Neuronal stem cell (in vitro differentiated cells): ENCODE results near the gene NAV2.

Source experiments
- DNase-seq: peaks from one replicate; pipeline ENCODE4 v3.0.0-alpha.2; 2013; ENCODE audit warnings: low spot score
- H2AFZ ChIP-seq: one replicate; pipeline ENCODE4 v1.6.1; 2013; ENCODE audit warnings: mild to moderate bottlenecking, low read length, inconsistent platforms
- H2AK5ac ChIP-seq: 2 replicates; pipeline ENCODE4 v1.6.1; 2013; ENCODE audit warnings: low read depth, mild to moderate bottlenecking, inconsistent platforms, low read length, moderate library complexity, mixed read lengths
- H2BK120ac ChIP-seq: 2 replicates; pipeline ENCODE4 v1.6.1; 2013; ENCODE audit warnings: low read depth, mild to moderate bottlenecking, inconsistent platforms, low read length, moderate library complexity, mixed read lengths
- H2BK12ac ChIP-seq: one replicate; pipeline ENCODE4 v1.6.1; 2013; ENCODE audit warnings: low read length, inconsistent platforms
- H2BK15ac ChIP-seq: 2 replicates; pipeline ENCODE4 v1.6.1; 2013; ENCODE audit warnings: mild to moderate bottlenecking, low read length, inconsistent platforms, mixed read lengths
- H2BK5ac ChIP-seq: one replicate; pipeline ENCODE4 v1.6.1; 2013; ENCODE audit warnings: inconsistent platforms, mild to moderate bottlenecking, low read length, moderate library complexity
- H3K14ac ChIP-seq: one replicate; pipeline ENCODE4 v1.6.1; 2013; ENCODE audit warnings: low read length, inconsistent platforms
- H3K18ac ChIP-seq: 2 replicates; pipeline ENCODE4 v1.6.1; 2013; ENCODE audit warnings: low read length, inconsistent platforms
- H3K23ac ChIP-seq: 2 replicates; pipeline ENCODE4 v1.6.1; 2013; ENCODE audit warnings: low read depth, mild to moderate bottlenecking, mixed read lengths, low read length, inconsistent platforms; ENCODE audit not compliant: poor library complexity
- H3K27ac ChIP-seq: replicated peaks from 3 replicates; pipeline ENCODE4 v1.5.1; 2013; ENCODE audit warnings: low read length, inconsistent platforms
- H3K27me3 ChIP-seq, 3 experiments: 2 replicates each; pipeline ENCODE4 v1.6.1; 2013; ENCODE audit warnings: low read length in 3 of 3, mild to moderate bottlenecking in 2 of 3, inconsistent platforms in 1 of 3, low read depth in 1 of 3, mixed read lengths in 1 of 3, moderate library complexity in 1 of 3; ENCODE audit not compliant: control insufficient read depth in 3 of 3, insufficient read depth in 3 of 3
- H3K36me3 ChIP-seq, 2 donors: replicated peaks in 1 of 2; 2 replicates each; pipeline ENCODE4 v1.6.1; 2013; ENCODE audit warnings: low read length in 2 of 2; ENCODE audit not compliant: control insufficient read depth in 2 of 2, insufficient read depth in 2 of 2
- H3K4ac ChIP-seq: 2 replicates; pipeline ENCODE4 v1.6.1; 2013; ENCODE audit warnings: inconsistent platforms, mild to moderate bottlenecking, low read length, moderate library complexity
- H3K4me1 ChIP-seq, 2 donors: 1 replicate in 1 of 2; 2 replicates in 1 of 2; pipeline ENCODE4 v1.6.1; 2013; ENCODE audit warnings: low read length in 2 of 2, low read depth in 1 of 2; ENCODE audit not compliant: control insufficient read depth in 2 of 2, insufficient read depth in 1 of 2
- H3K4me2 ChIP-seq: one replicate; pipeline ENCODE4 v1.6.1; 2013; ENCODE audit warnings: mild to moderate bottlenecking, low read length, inconsistent platforms; ENCODE audit not compliant: insufficient read depth, poor library complexity, severe bottlenecking
- H3K4me3 ChIP-seq, 2 donors: 2 replicates each; pipeline ENCODE4 v1.5.1; 2013; ENCODE audit warnings: low read length in 2 of 2, mild to moderate bottlenecking in 2 of 2, inconsistent platforms in 1 of 2, moderate library complexity in 1 of 2
- H3K79me1 ChIP-seq: one replicate; pipeline ENCODE4 v1.6.1; 2013; ENCODE audit warnings: low read depth, mild to moderate bottlenecking, inconsistent platforms, low read length, moderate library complexity
- H3K9ac ChIP-seq: one replicate; pipeline ENCODE4 v1.6.1; 2013; ENCODE audit warnings: mild to moderate bottlenecking, low read depth, low read length, inconsistent platforms; ENCODE audit not compliant: poor library complexity
- H3K9me3 ChIP-seq, 2 donors: replicated peaks in 1 of 2; 2 replicates each; pipeline versions ENCODE3 to v1.6.1; 2013; ENCODE audit warnings: low read length in 2 of 2, mild to moderate bottlenecking in 2 of 2, inconsistent platforms in 1 of 2, low read depth in 1 of 2, mixed read lengths in 1 of 2, moderate library complexity in 1 of 2; ENCODE audit not compliant: control insufficient read depth in 2 of 2, insufficient read depth in 1 of 2
- H4K8ac ChIP-seq: one replicate; pipeline ENCODE4 v1.6.1; 2013; ENCODE audit warnings: low read depth, mild to moderate bottlenecking, inconsistent platforms, low read length, moderate library complexity
- H4K91ac ChIP-seq: one replicate; pipeline ENCODE4 v1.6.1; 2013; ENCODE audit warnings: low read length, low read depth, mild to moderate bottlenecking, inconsistent platforms; ENCODE audit not compliant: poor library complexity
- WGBS, 2 donors: extraction: QIAGEN DNeasy Blood & Tissue Kit; methylation state at CpG; one replicate each; pipeline ENCODE4 v1.1.7; 2013; ENCODE audit warnings: missing lambda C conversion rate in 2 of 2, mixed read lengths in 1 of 2; ENCODE audit not compliant: insufficient read length in 2 of 2, insufficient replicate concordance in 1 of 2; ENCODE audit errors: extremely low coverage in 2 of 2; 5-methylcytosine and 5-hydroxymethylcytosine counted together

The NAV2 gene

GRCh38 chr11:19940831-19941230 lies 228.2 kb downstream of the NAV2 start:
- H3K4me1 ChIP-seq = peaks cover 0 to 4% of the 10 kb centered on the region in 2 donors
- no peaks in the 10 kb centered on the region for H3K9me3 ChIP-seq
- no peak for DNase-seq
- no peak overlapping the region for H2AK5ac ChIP-seq
- H4K8ac ChIP-seq = no peak overlapping the region
- H3K4me3 ChIP-seq = no peak overlapping the region
- no peak overlapping the region for H3K4ac ChIP-seq
- H3K4me2 ChIP-seq = no peak overlapping the region
- no peak overlapping the region for H3K27ac ChIP-seq
- no peaks in the 10 kb centered on the region for H3K27me3 ChIP-seq
- no peak overlapping the region for H3K9ac ChIP-seq
- H3K36me3 ChIP-seq = peaks cover 0 to 46% of the 10 kb centered on the region in 2 donors
- H2BK12ac ChIP-seq = no peak overlapping the region
- H4K91ac ChIP-seq = no peak overlapping the region
- no peak overlapping the region for H3K23ac ChIP-seq
- H2BK5ac ChIP-seq = no peak overlapping the region
- H2AFZ ChIP-seq = no peak overlapping the region
- no peak overlapping the region for H3K18ac ChIP-seq
- H3K79me1 ChIP-seq = no peaks in the 10 kb centered on the region
- H2BK15ac ChIP-seq = no peak overlapping the region
- WGBS, 2 donors = no CpG with 5 or more reads among the region's 6 CpGs
- H3K14ac ChIP-seq = no peak overlapping the region
- no peak overlapping the region for H2BK120ac ChIP-seq

- H3K9me3 ChIP-seq = no peaks in the 10 kb centered on the region
- H2AK5ac ChIP-seq = no peak overlapping the region
- H2BK15ac ChIP-seq = no peak overlapping the region
- H3K23ac ChIP-seq = no peak overlapping the region
- no peak for DNase-seq
- H4K91ac ChIP-seq = no peak overlapping the region
- no peak overlapping the region for H3K9ac ChIP-seq
- H3K4me1 ChIP-seq = no peaks in the 10 kb centered on the region
- no peak overlapping the region for H3K4me3 ChIP-seq
- no peak overlapping the region for H3K14ac ChIP-seq
- H3K27ac ChIP-seq = no peak overlapping the region
- H2BK12ac ChIP-seq = no peak overlapping the region
- H3K4me2 ChIP-seq = no peak overlapping the region
- no peak overlapping the region for H2AFZ ChIP-seq
- no peak overlapping the region for H4K8ac ChIP-seq
- peaks cover 6 to 55% of the 10 kb centered on the region in 2 donors for H3K36me3 ChIP-seq
- no peak overlapping the region for H3K4ac ChIP-seq
- no peaks in the 10 kb centered on the region for H3K27me3 ChIP-seq
- H3K18ac ChIP-seq = no peak overlapping the region
- WGBS, 2 donors = no CpG with 5 or more reads among the region's 1 CpG
- no peaks in the 10 kb centered on the region for H3K79me1 ChIP-seq
- no peak overlapping the region for H2BK120ac ChIP-seq
- H2BK5ac ChIP-seq = no peak overlapping the region
Observed at GRCh38 chr11:19946681-19947080, 234.0 kb downstream of the NAV2 start.

GRCh38 chr11:19947537-19948114 lies 235.0 kb downstream of the NAV2 start:
- no peak overlapping the region for H2AFZ ChIP-seq
- H3K4me2 ChIP-seq = no peak overlapping the region
- no peak overlapping the region for H3K18ac ChIP-seq
- no peak overlapping the region for H3K14ac ChIP-seq
- no peaks in the 10 kb centered on the region for H3K79me1 ChIP-seq
- no peak overlapping the region for H2BK12ac ChIP-seq
- no peak overlapping the region for H3K27ac ChIP-seq
- DNase-seq = no peak
- peaks cover 6 to 49% of the 10 kb centered on the region in 2 donors for H3K36me3 ChIP-seq
- no peak overlapping the region for H2AK5ac ChIP-seq
- H4K91ac ChIP-seq = no peak overlapping the region
- H3K23ac ChIP-seq = no peak overlapping the region
- no peak overlapping the region for H3K4me3 ChIP-seq
- H3K27me3 ChIP-seq = no peaks in the 10 kb centered on the region
- no peak overlapping the region for H4K8ac ChIP-seq
- H2BK120ac ChIP-seq = no peak overlapping the region
- H3K4me1 ChIP-seq = no peaks in the 10 kb centered on the region
- no peak overlapping the region for H2BK15ac ChIP-seq
- H2BK5ac ChIP-seq = no peak overlapping the region
- H3K9me3 ChIP-seq = no peaks in the 10 kb centered on the region
- H3K9ac ChIP-seq = no peak overlapping the region
- no CpG with 5 or more reads among the region's 5 CpGs for WGBS, 2 donors
- H3K4ac ChIP-seq = no peak overlapping the region

GRCh38 chr11:19949606-19950005 lies 237.0 kb downstream of the NAV2 start:
- Histone ChIP-seq H3K79me1 (no peaks in the 10 kb centered on the region), H3K18ac (no peak overlapping the region), H3K23ac (no peak overlapping the region), H2AFZ (no peak overlapping the region), H3K9me3 (no peaks in the 10 kb centered on the region), H3K4me3 (no peak overlapping the region), H2BK120ac (no peak overlapping the region), H3K14ac (no peak overlapping the region), H4K8ac (no peak overlapping the region), H3K4me1 (peaks cover 2 to 7% of the 10 kb centered on the region in 2 donors), H3K27ac (no peak overlapping the region), H3K4me2 (no peak overlapping the region), H2AK5ac (no peak overlapping the region), H4K91ac (no peak overlapping the region), H2BK5ac (no peak overlapping the region), H3K9ac (no peak overlapping the region), H3K27me3 (no peaks in the 10 kb centered on the region), H3K4ac (no peak overlapping the region), H3K36me3 (peaks cover 6 to 46% of the 10 kb centered on the region in 2 donors), H2BK15ac (no peak overlapping the region), H2BK12ac (no peak overlapping the region)
- WGBS, 2 donors = no CpG with 5 or more reads among the region's 7 CpGs
- DNase-seq = no peak
